Fibroblast of skin of back (primary cell): ENCODE measurements around the gene RHOV.
"Not testable (repeated sequence)": the region's sequence is repeated elsewhere in the genome, so short reads cannot be mapped to it uniquely, and the experiment has no call there.

Experiments
- DNase-seq: peaks from one replicate; pipeline ENCODE4 v3.0.0-alpha.2; 2013

The RHOV gene

GRCh38 chr15:40872791-40873693 lies 992 bp downstream of the RHOV start:
- no peak for DNase-seq

GRCh38 chr15:40871749-40872617 lies 2.1 kb downstream of the RHOV start:
- no peak for DNase-seq

- DNase-seq, result no peak
Observed at GRCh38 chr15:40870716-40871115, 3.3 kb downstream of the RHOV start.

- no peak for DNase-seq
Observed at GRCh38 chr15:40869686-40870085, 4.3 kb downstream of the RHOV start.

GRCh38 chr15:40867199-40867598 lies 6.8 kb downstream of the RHOV start:
- DNase-seq, result no peak

- DNase-seq, result no peak
Observed at GRCh38 chr15:40863660-40864270, 10.3 kb downstream of the RHOV start.

- DNase-seq, result not testable (repeated sequence)
Observed at GRCh38 chr15:40861147-40861546, 12.9 kb downstream of the RHOV start.

- peak; percentile 66 for DNase-seq
Observed at GRCh38 chr15:40859206-40859851, 14.7 kb downstream of the RHOV start.

GRCh38 chr15:40858706-40859105 lies 15.3 kb downstream of the RHOV start:
- no peak for DNase-seq

GRCh38 chr15:40857601-40858341 lies 16.3 kb downstream of the RHOV start:
- peak; percentile 63 for DNase-seq

GRCh38 chr15:40856746-40857145 lies 17.3 kb downstream of the RHOV start:
- no peak for DNase-seq

- DNase-seq, result no peak
Observed at GRCh38 chr15:40855706-40856234, 18.3 kb downstream of the RHOV start.

GRCh38 chr15:40854161-40854560 lies 19.9 kb downstream of the RHOV start:
- DNase-seq, result no peak

GRCh38 chr15:40853241-40853890 lies 20.7 kb downstream of the RHOV start:
- DNase-seq, result no peak

GRCh38 chr15:40852529-40852928 lies 21.5 kb downstream of the RHOV start:
- no peak for DNase-seq

- DNase-seq, result no peak
Observed at GRCh38 chr15:40850576-40851112, 23.4 kb downstream of the RHOV start.

- DNase-seq, result peak; percentile 19
Observed at GRCh38 chr15:40847223-40847961, 26.6 kb downstream of the RHOV start.

- no peak for DNase-seq
Observed at GRCh38 chr15:40846841-40847222, 27.2 kb downstream of the RHOV start.

- no peak for DNase-seq
Observed at GRCh38 chr15:40845511-40846284, 28.3 kb downstream of the RHOV start.
